NOMO-1 (cell line): Measurements from ENCODE around the gene SLC35F3.
A peak's percentile ranks its signal among the peaks of the same experiment; 100 is the strongest.

Experiments
- DNase-seq, 2 experiments: peaks; one replicate each; lab custom pipeline; 2025; ENCODE audit not compliant: unreplicated experiment in 2 of 2; lab: John Stamatoyannopoulos, UW

SLC35F3 gene

DNA sequence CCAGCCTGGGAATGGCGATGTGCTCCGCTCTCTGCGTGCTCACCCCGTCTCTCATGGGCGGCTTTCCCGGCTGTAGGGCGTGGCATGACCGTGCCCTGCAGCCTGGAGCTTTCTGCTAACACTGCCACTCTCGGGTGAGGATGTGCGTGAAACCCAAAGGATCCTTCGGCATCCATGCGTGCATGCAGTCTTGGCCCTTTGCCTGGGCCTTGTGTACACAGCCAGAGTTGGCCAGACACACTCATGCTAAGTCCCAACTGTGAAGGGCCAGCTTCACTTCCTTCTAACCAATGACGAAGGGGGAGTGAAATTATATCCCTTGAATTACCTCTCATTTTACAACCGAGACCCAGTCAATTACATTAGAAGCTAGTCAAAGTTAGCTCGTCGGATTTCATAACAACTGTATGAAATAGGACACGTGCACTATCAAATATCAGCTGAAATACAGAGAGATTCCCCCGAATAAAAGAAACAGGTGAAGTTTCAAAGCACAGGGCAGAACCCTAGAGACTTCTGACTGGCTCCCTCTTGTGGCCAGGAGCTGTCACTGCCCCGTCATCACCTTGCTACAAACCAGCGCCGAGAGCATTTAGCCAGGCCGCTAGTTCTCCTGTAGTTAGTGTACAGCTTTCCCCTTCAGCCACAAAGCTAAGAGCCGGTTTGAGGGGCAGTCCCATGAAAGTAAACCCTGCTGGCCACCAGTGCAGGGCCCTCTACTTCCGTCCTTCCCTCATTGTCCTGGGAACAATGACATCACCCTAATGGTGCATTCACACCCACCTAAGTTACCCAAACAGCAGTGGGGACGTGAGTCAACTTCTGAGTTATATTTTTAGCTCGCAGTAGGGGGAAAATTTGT lies 405.4 kb downstream of the SLC35F3 start:
- DNase-seq = peak; percentile 39 to 83

DNA sequence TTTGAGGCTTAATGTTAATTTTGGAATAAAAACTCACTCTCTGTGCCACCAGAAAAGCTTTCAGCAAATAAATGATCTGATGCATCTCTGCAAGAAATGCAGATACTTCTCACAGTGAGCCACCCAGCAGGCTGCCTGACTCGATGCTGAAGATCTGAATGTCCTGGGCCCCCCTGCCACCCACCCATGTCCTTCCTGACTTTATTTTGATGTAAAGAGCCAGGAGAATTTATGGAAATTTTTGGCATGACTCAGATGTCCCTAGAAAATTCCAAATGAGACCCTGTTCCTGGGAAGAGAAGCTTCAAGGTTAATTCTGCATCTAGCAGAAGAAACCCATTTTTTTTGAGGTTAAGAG lies 406.0 kb downstream of the SLC35F3 start:
- DNase-seq = no peak

- no peak for DNase-seq
Observed at GRCh38 chr1:234311414-234311813, 406.9 kb downstream of the SLC35F3 start.

GRCh38 chr1:234313171-234313570 lies 408.7 kb downstream of the SLC35F3 start:
- DNase-seq = no peak

GRCh38 chr1:234315091-234315541 lies 410.6 kb downstream of the SLC35F3 start:
- peak; percentile 68 to 86 for DNase-seq

GRCh38 chr1:234315588-234315987 lies 411.1 kb downstream of the SLC35F3 start:
- no peak for DNase-seq

GRCh38 chr1:234316486-234316885 lies 412.0 kb downstream of the SLC35F3 start:
- no peak for DNase-seq

GRCh38 chr1:234316937-234317336 lies 412.5 kb downstream of the SLC35F3 start:
- no peak for DNase-seq

- DNase-seq = no peak
Observed at GRCh38 chr1:234320069-234320468, 415.6 kb downstream of the SLC35F3 start.

- DNase-seq = no peak
Observed at GRCh38 chr1:234320549-234320948, 416.1 kb downstream of the SLC35F3 start.

DNA sequence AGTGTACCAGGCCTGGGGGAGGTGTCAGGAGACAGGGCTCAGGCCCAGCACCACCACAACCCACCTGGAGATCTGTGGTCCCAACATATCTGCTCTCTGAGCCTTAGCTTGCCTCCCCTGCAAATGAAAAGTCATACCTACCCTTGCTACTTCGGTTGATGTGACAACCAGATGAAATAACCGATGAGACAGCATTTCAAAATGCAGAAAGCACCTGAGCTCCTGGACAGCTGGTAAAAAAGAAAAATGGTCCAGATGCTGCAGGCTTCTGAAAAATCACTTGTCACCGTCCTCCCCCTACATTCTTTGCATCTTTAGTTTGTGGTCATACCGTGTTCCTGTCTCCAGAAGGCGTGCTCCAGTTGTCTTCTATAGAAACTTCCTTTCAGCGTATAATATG lies 416.8 kb downstream of the SLC35F3 start:
- DNase-seq = no peak

DNA sequence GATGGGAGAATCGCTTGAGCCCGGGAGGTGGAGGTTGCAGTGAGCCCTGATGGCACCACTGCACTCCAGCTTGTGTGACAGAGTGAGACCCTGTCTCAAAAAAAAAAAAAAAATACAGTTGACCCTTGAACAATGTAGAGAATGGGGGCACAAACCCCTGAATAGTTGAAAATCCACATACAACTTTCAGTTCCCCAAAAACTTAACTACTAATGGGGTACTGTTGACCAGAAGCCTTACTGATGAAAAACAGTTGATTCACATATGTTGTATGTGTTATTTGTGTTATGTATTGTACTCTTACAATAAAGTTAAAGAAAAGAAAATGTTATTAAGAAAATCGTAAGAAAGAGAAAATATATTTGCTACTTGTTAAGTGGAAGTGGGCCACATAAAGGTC lies 417.6 kb downstream of the SLC35F3 start:
- DNase-seq = no peak

GRCh38 chr1:234322979-234323378 lies 418.5 kb downstream of the SLC35F3 start:
- peak; percentile 63 to 69 for DNase-seq

DNA sequence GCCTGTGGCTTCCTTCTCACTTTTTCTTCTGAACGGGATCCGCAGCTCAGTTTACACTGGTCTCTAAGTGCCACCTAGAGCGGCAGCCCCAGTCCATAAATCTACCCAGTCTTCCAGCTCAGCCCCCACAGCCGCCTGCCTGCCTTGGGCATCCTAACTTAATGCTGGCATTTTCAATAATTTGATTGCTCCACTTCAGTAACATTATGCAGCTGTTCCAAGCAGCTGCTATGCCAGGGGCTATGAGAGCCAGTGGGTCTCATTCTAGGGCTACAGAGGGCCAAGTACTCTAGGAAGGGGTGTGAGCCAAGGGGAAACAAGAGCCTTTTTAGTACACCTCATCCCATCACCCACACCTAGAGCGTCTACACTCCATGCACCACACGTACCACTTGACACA lies 420.3 kb downstream of the SLC35F3 start:
- DNase-seq = no peak

- DNase-seq = no peak
Observed at GRCh38 chr1:234325878-234326496, 421.5 kb downstream of the SLC35F3 start.

- DNase-seq = peak; percentile 62
Observed at GRCh38 chr1:234326497-234327366, 422.3 kb downstream of the SLC35F3 start.

- no peak for DNase-seq
Observed at GRCh38 chr1:234327577-234328164, 423.2 kb downstream of the SLC35F3 start.

GRCh38 chr1:234330843-234331215 lies 426.4 kb downstream of the SLC35F3 start:
- DNase-seq = no peak

GRCh38 chr1:234331507-234331906 lies 427.0 kb downstream of the SLC35F3 start:
- peak; percentile 74 to 89 for DNase-seq

GRCh38 chr1:234336359-234336758 lies 431.9 kb downstream of the SLC35F3 start:
- DNase-seq = no peak

DNA sequence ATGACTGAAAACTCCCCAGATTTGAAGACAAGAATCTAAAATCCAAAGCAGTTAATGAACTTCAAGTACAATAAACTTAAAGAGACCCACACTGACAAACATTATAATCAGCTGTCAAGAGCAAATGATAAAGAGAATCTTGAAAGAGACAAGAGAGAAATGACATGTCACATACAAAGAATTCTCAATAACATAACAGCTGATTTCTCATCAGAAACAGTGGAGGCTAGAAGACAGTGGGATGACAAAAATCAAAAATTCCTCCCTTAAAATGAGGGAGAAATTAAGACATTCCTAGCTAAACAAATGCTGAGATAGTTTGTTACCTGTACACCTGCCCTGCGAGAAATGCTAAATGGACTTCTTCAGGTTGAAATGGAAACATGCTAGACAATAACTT lies 432.8 kb downstream of the SLC35F3 start:
- DNase-seq = no peak
